Lower leg skin (tissue), 4 donors: ENCODE measurements around the gene PLXNC1. TPM values are rescaled to one million over a fixed set of nuclear protein-coding genes. Genes with fewer than 3 reads are reported as not detected.

ENCODE experiments used
- DNase-seq, 2 donors: peaks; one replicate each; pipeline ENCODE4 v3.0.0-alpha.2; 2019; ENCODE audit warnings: low spot score in 2 of 2
- H3K4me3 ChIP-seq: fragments of 200-600 bp; sonication (generic); 2 replicates; pipeline ENCODE4 v1.5.1; 2017; ENCODE audit warnings: mild to moderate bottlenecking, low read depth; ENCODE audit not compliant: poor library complexity, severe bottlenecking
- POLR2A ChIP-seq, 2 donors: fragments of 450-650 bp; IDR thresholded peaks; one replicate each; pipeline ENCODE4 v1.6.1; 2016 to 2017; ENCODE audit warnings: antibody characterized with exemption in 2 of 2, mild to moderate bottlenecking in 1 of 2, moderate library complexity in 1 of 2
- WGBS, 2 donors: methylation state at CpG; one replicate each; pipeline ENCODE4 v1.1.5; 2018; 5-methylcytosine and 5-hydroxymethylcytosine counted together
- intact Hi-C: fragments of 100-400 bp; cut with DNase I; formaldehyde crosslinking; loops from one replicate; pipeline ENCODE4 v1.15.0; 2023; ENCODE audit warnings: low total_unique reads
- total RNA-seq, 4 donors: library from RNA; depleted of rRNA; stranded (reverse); fragments of >200 nt; gene quantifications; one replicate each; pipeline ENCODE4 v1.1.0, GENCODE V29; 2016
- TF ChIP-seq, protein P1 (sequence below), 3 donors: fragments of 450-650 bp; IDR thresholded peaks; one replicate each; pipeline ENCODE4 v1.5.1; 2016; ENCODE audit warnings: antibody characterized with exemption in 3 of 3, mild to moderate bottlenecking in 3 of 3, moderate library complexity in 2 of 3

The PLXNC1 gene
- total RNA-seq, 4 donors from 2014 or later = 7.6 to 10.8 (median 8.2) TPM

- 88 to 96% methylated on average over 1 of the region's 1 CpG for WGBS, 2 donors
- H3K4me3 ChIP-seq = no peak overlapping the region
- no peak for TF ChIP-seq POLR2A (IDR thresholded peaks at IDR 0.05)
- TF ChIP-seq, protein P1, sequence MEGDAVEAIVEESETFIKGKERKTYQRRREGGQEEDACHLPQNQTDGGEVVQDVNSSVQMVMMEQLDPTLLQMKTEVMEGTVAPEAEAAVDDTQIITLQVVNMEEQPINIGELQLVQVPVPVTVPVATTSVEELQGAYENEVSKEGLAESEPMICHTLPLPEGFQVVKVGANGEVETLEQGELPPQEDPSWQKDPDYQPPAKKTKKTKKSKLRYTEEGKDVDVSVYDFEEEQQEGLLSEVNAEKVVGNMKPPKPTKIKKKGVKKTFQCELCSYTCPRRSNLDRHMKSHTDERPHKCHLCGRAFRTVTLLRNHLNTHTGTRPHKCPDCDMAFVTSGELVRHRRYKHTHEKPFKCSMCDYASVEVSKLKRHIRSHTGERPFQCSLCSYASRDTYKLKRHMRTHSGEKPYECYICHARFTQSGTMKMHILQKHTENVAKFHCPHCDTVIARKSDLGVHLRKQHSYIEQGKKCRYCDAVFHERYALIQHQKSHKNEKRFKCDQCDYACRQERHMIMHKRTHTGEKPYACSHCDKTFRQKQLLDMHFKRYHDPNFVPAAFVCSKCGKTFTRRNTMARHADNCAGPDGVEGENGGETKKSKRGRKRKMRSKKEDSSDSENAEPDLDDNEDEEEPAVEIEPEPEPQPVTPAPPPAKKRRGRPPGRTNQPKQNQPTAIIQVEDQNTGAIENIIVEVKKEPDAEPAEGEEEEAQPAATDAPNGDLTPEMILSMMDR (IDR thresholded peaks at IDR 0.05) = no peak
- intact Hi-C loops = no loop called here
- no peak for DNase-seq
Measured at GRCh38 chr12:94299846-94300245, 151.5 kb downstream of the PLXNC1 start.

DNA sequence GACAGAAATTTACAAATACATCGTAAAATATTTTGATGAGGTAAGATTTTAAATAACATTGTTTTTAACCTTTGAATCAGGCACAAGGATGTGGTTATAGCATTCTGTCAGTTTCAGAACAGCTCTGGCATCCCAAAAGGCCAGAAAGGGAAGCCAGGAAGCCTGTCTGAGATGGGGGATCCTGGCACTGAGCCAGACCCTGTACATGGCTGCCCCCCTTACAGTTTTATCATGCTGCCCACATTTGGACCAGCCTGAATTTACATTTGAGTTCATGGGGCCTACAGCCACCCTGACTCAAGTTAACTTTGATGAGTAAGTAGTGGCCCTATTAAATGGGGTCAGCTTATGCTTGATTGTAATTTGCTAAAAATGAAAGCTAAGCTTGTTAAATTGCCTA is 155.6 kb downstream of the PLXNC1 start:
- 95 to 96% methylated on average over 1 of the region's 1 CpG for WGBS, 2 donors

DNA sequence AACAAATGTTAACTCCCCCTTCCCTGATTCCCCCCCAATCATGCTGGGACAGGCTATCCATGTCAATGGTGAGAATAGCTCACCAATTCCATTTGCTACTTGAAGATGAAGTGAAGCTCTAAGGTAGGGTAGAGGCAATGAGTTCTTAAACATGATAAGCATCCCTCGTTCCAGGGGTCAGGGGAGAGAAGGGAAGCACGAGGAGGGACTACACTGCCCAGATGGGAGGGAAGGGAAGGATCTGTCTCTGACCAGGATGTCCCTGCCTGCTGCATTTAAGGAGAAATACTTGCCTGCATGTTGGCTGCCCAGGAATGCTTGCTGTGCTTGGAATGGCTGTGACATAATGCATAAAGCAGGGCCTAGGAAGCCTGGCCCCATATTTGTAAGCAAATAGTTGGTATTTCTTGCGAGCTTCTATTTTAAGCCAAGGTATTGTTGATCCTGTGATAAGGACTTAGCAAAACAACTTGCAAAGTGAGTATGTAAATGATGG is 156.2 kb downstream of the PLXNC1 start:
- no peak overlapping the region for H3K4me3 ChIP-seq
- WGBS, 2 donors = 76 to 78% methylated on average over 3 of the region's 3 CpGs
- DNase-seq = no peak
- TF ChIP-seq, protein P1 (IDR thresholded peaks at IDR 0.05) = no peak
- no peak for TF ChIP-seq POLR2A (IDR thresholded peaks at IDR 0.05)
- intact Hi-C loops = no loop called here

More for the DNA sequence above, 155.6 kb downstream of the PLXNC1 start:
- intact Hi-C loops = no loop called here
- H3K4me3 ChIP-seq = no peak overlapping the region
- no peak for DNase-seq
- no peak for TF ChIP-seq POLR2A (IDR thresholded peaks at IDR 0.05)
- TF ChIP-seq, protein P1 (IDR thresholded peaks at IDR 0.05) = no peak

DNA sequence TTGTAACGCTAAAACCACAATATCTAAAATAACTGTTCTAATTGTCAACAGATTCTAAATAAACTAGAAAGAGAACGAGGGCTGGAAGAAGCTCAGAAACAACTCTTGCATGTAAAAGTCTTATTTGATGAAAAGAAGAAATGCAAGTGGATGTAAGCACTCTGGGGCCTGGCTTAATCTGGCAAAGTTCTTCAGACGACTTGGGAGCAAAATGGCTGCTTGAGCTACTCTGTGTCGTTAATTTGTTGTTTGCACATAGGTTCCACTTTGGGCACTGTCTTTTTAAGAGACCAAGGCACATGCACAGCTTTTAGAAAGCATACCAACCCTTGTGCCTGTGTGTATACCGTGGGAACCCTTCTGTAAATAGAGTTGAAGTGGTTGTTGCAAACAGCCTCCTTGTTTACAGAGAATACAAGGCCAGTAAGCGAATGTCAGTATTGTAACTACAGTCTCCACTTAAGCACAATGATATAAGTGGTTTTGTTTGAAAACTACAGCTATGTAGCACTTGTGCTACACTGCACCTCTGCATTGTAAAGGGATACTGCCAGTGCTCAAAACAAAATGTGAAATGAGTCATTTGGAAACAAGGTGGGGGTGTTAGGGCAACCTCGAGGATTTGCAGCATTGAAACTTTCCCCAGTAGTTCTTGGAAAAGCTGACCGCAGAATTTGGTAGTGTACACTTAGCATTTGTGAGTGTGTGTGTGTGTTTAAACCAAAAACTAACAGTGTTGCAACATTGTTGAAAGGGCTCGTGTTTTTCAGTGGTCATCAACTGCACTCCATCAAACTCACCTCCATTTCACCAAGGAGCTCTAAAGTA is 157.0 kb downstream of the PLXNC1 start:
- intact Hi-C loops = no loop called here
- TF ChIP-seq, protein P1 (IDR thresholded peaks at IDR 0.05) = no peak
- TF ChIP-seq POLR2A (IDR thresholded peaks at IDR 0.05) = no peak
- DNase-seq = no peak

GRCh38 chr12:94308612-94309011 is 160.2 kb downstream of the PLXNC1 start:
- WGBS, 2 donors = 63 to 78% methylated on average over 2 of the region's 2 CpGs
- TF ChIP-seq, protein P1 (IDR thresholded peaks at IDR 0.05) = no peak
- TF ChIP-seq POLR2A (IDR thresholded peaks at IDR 0.05) = no peak
- intact Hi-C loops = no loop called here
- DNase-seq = no peak
- no peak overlapping the region for H3K4me3 ChIP-seq

More for the DNA sequence above, 157.0 kb downstream of the PLXNC1 start:
- WGBS, 2 donors = 59 to 66% methylated on average over 9 of the region's 9 CpGs
- H3K4me3 ChIP-seq = no peak overlapping the region
